Activated naive CD4-positive, alpha-beta T cell treated with anti-CD3 and anti-CD28 coated beads for 36 hours (primary cell): ENCODE results near the gene GABRG3. TPM values are rescaled to one million over a fixed set of nuclear protein-coding genes. Genes with fewer than 3 reads are reported as not detected.

Experiments
- CTCF ChIA-PET: fragments of 350-600 bp; sonication (Branson Sonifier 250); formaldehyde crosslinking; loops from one replicate; lab custom pipeline; 2021; ENCODE audit warnings: antibody characterized with exemption; lab: Charles Lee
- DNase-seq: peaks from one replicate; pipeline ENCODE4 v3.0.0-alpha.2; 2020
- H3K27ac Mint-ChIP-seq: one replicate; pipeline ENCODE4 v1.8.0; 2021; ENCODE audit warnings: mild to moderate bottlenecking, mixed read lengths
- H3K27me3 Mint-ChIP-seq: one replicate; pipeline ENCODE4 v1.8.0; 2021; ENCODE audit warnings: low read depth, mixed read lengths
- H3K36me3 Mint-ChIP-seq: one replicate; pipeline ENCODE4 v1.8.0; 2021; ENCODE audit warnings: low read depth, mixed read lengths
- H3K4me1 Mint-ChIP-seq: one replicate; pipeline ENCODE4 v1.8.0; 2021; ENCODE audit warnings: low read depth, mixed read lengths
- H3K4me3 Mint-ChIP-seq: one replicate; pipeline ENCODE4 v1.8.0; 2021; ENCODE audit warnings: mild to moderate bottlenecking, moderate library complexity, mixed read lengths
- H3K9me3 Mint-ChIP-seq: one replicate; pipeline ENCODE4 v1.8.0; 2021; ENCODE audit warnings: mixed read lengths
- intact Hi-C: fragments of 100-400 bp; cut with micrococcal nuclease; formaldehyde crosslinking; loops from one replicate; pipeline ENCODE4 v1.15.1; 2023
- total RNA-seq, 2 experiments: library from RNA; stranded (reverse); gene quantifications; one replicate each; pipeline ENCODE4 v1.2.3, GENCODE V29; 2021

Gene GABRG3
- total RNA-seq, 2 experiments from 2014 or later, result not detected

GRCh38 chr15:27017168-27017809, 46.3 kb downstream of the GABRG3 start:
- CTCF ChIA-PET, result interaction anchor here (1.0 kb wide), 1 partner anchor 126 kb away, joined by 3 read pairs; no protein-coding TSS in a partner anchor
- no peaks in the 10 kb centered on the region for H3K36me3 Mint-ChIP-seq
- H3K4me3 Mint-ChIP-seq, result no peak overlapping the region
- peaks cover 1% of the 10 kb centered on the region for H3K9me3 Mint-ChIP-seq
- peaks cover 5% of the 10 kb centered on the region for H3K27me3 Mint-ChIP-seq
- DNase-seq, result peak; percentile 61
- no peaks in the 10 kb centered on the region for H3K4me1 Mint-ChIP-seq
- intact Hi-C loops, result loop anchor here (1.0 kb wide), 1 partner anchor 128 kb away; no protein-coding TSS in a partner anchor
- H3K27ac Mint-ChIP-seq, result no peak overlapping the region

- DNase-seq, result no peak
- Mint-ChIP-seq H3K27ac (no peak overlapping the region), H3K4me3 (no peak overlapping the region), H3K4me1 (no peaks in the 10 kb centered on the region), H3K36me3 (no peaks in the 10 kb centered on the region), H3K27me3 (peaks cover 5% of the 10 kb centered on the region), H3K9me3 (peaks cover 1% of the 10 kb centered on the region)
- intact Hi-C loops, result no loop called here
- CTCF ChIA-PET, result interaction anchor here (0.6 to 1.7 kb wide), 3 partner anchors 45 to 130 kb away, joined by 3 to 5 read pairs (median 3); no protein-coding TSS in a partner anchor
Measured at GRCh38 chr15:27019687-27020086, 48.7 kb downstream of the GABRG3 start.

GRCh38 chr15:27025481-27025966, 54.5 kb downstream of the GABRG3 start:
- H3K36me3 Mint-ChIP-seq, result no peaks in the 10 kb centered on the region
- intact Hi-C loops, result no loop called here
- H3K27me3 Mint-ChIP-seq, result peaks cover 5% of the 10 kb centered on the region
- no peak for DNase-seq
- no peak overlapping the region for H3K27ac Mint-ChIP-seq
- CTCF ChIA-PET, result no interaction called here
- H3K9me3 Mint-ChIP-seq, result no peaks in the 10 kb centered on the region
- H3K4me1 Mint-ChIP-seq, result no peaks in the 10 kb centered on the region
- no peak overlapping the region for H3K4me3 Mint-ChIP-seq

GRCh38 chr15:27027229-27027628, 56.2 kb downstream of the GABRG3 start:
- Mint-ChIP-seq H3K4me3 (no peak overlapping the region), H3K27ac (no peak overlapping the region), H3K27me3 (peaks cover 2% of the 10 kb centered on the region), H3K9me3 (no peaks in the 10 kb centered on the region), H3K36me3 (no peaks in the 10 kb centered on the region), H3K4me1 (no peaks in the 10 kb centered on the region)
- DNase-seq, result no peak
- intact Hi-C loops, result no loop called here
- CTCF ChIA-PET, result no interaction called here

GRCh38 chr15:27028858-27029477, 58.0 kb downstream of the GABRG3 start:
- no peaks in the 10 kb centered on the region for H3K36me3 Mint-ChIP-seq
- peaks cover 2% of the 10 kb centered on the region for H3K27me3 Mint-ChIP-seq
- CTCF ChIA-PET, result no interaction called here
- no peaks in the 10 kb centered on the region for H3K4me1 Mint-ChIP-seq
- intact Hi-C loops, result no loop called here
- no peak overlapping the region for H3K27ac Mint-ChIP-seq
- H3K9me3 Mint-ChIP-seq, result no peaks in the 10 kb centered on the region
- DNase-seq, result no peak
- H3K4me3 Mint-ChIP-seq, result no peak overlapping the region

GRCh38 chr15:27036210-27036609, 65.2 kb downstream of the GABRG3 start:
- Mint-ChIP-seq H3K4me3 (no peak overlapping the region), H3K27ac (no peak overlapping the region), H3K4me1 (no peaks in the 10 kb centered on the region), H3K36me3 (no peaks in the 10 kb centered on the region), H3K9me3 (no peaks in the 10 kb centered on the region), H3K27me3 (no peaks in the 10 kb centered on the region)
- CTCF ChIA-PET, result interaction anchor here (0.5 kb wide), 1 partner anchor 22 kb away, joined by 4 read pairs; no protein-coding TSS in a partner anchor
- intact Hi-C loops, result no loop called here
- DNase-seq, result no peak

- Mint-ChIP-seq H3K4me3 (no peak overlapping the region), H3K4me1 (no peaks in the 10 kb centered on the region), H3K9me3 (no peaks in the 10 kb centered on the region), H3K36me3 (no peaks in the 10 kb centered on the region), H3K27me3 (no peaks in the 10 kb centered on the region), H3K27ac (no peak overlapping the region)
- CTCF ChIA-PET, result no interaction called here
- intact Hi-C loops, result no loop called here
- no peak for DNase-seq
Measured at GRCh38 chr15:27037501-27037900, 66.5 kb downstream of the GABRG3 start.

- intact Hi-C loops, result no loop called here
- no peaks in the 10 kb centered on the region for H3K36me3 Mint-ChIP-seq
- CTCF ChIA-PET, result interaction anchor here (0.9 kb wide), 1 partner anchor 11 kb away, joined by 3 read pairs; no protein-coding TSS in a partner anchor
- H3K27ac Mint-ChIP-seq, result no peak overlapping the region
- no peaks in the 10 kb centered on the region for H3K27me3 Mint-ChIP-seq
- H3K9me3 Mint-ChIP-seq, result no peaks in the 10 kb centered on the region
- H3K4me3 Mint-ChIP-seq, result no peak overlapping the region
- no peak for DNase-seq
- no peaks in the 10 kb centered on the region for H3K4me1 Mint-ChIP-seq
Measured at GRCh38 chr15:27039152-27039551, 68.2 kb downstream of the GABRG3 start.

GRCh38 chr15:27042230-27042629, 71.2 kb downstream of the GABRG3 start:
- CTCF ChIA-PET, result no interaction called here
- no peaks in the 10 kb centered on the region for H3K4me1 Mint-ChIP-seq
- H3K4me3 Mint-ChIP-seq, result no peak overlapping the region
- DNase-seq, result no peak
- no peak overlapping the region for H3K27ac Mint-ChIP-seq
- intact Hi-C loops, result no loop called here
- no peaks in the 10 kb centered on the region for H3K27me3 Mint-ChIP-seq
- no peaks in the 10 kb centered on the region for H3K36me3 Mint-ChIP-seq
- no peaks in the 10 kb centered on the region for H3K9me3 Mint-ChIP-seq

GRCh38 chr15:27042646-27043045, 71.7 kb downstream of the GABRG3 start:
- intact Hi-C loops, result no loop called here
- Mint-ChIP-seq H3K9me3 (no peaks in the 10 kb centered on the region), H3K4me3 (no peak overlapping the region), H3K4me1 (no peaks in the 10 kb centered on the region), H3K27me3 (no peaks in the 10 kb centered on the region), H3K27ac (no peak overlapping the region), H3K36me3 (no peaks in the 10 kb centered on the region)
- CTCF ChIA-PET, result no interaction called here
- no peak for DNase-seq

GRCh38 chr15:27043770-27044169, 72.8 kb downstream of the GABRG3 start:
- no peaks in the 10 kb centered on the region for H3K9me3 Mint-ChIP-seq
- H3K36me3 Mint-ChIP-seq, result no peaks in the 10 kb centered on the region
- CTCF ChIA-PET, result no interaction called here
- H3K4me3 Mint-ChIP-seq, result no peak overlapping the region
- no peak overlapping the region for H3K27ac Mint-ChIP-seq
- H3K27me3 Mint-ChIP-seq, result no peaks in the 10 kb centered on the region
- DNase-seq, result no peak
- H3K4me1 Mint-ChIP-seq, result no peaks in the 10 kb centered on the region
- intact Hi-C loops, result no loop called here

- H3K4me1 Mint-ChIP-seq, result no peaks in the 10 kb centered on the region
- no peaks in the 10 kb centered on the region for H3K27me3 Mint-ChIP-seq
- intact Hi-C loops, result no loop called here
- CTCF ChIA-PET, result interaction anchor here (0.7 kb wide), 1 partner anchor 22 kb away, joined by 4 read pairs; no protein-coding TSS in a partner anchor
- DNase-seq, result no peak
- no peaks in the 10 kb centered on the region for H3K9me3 Mint-ChIP-seq
- H3K27ac Mint-ChIP-seq, result no peak overlapping the region
- H3K4me3 Mint-ChIP-seq, result no peak overlapping the region
- no peaks in the 10 kb centered on the region for H3K36me3 Mint-ChIP-seq
Measured at GRCh38 chr15:27045796-27046195, 74.8 kb downstream of the GABRG3 start.

- H3K4me1 Mint-ChIP-seq, result no peaks in the 10 kb centered on the region
- intact Hi-C loops, result no loop called here
- no peaks in the 10 kb centered on the region for H3K27me3 Mint-ChIP-seq
- CTCF ChIA-PET, result no interaction called here
- no peaks in the 10 kb centered on the region for H3K36me3 Mint-ChIP-seq
- H3K9me3 Mint-ChIP-seq, result no peaks in the 10 kb centered on the region
- no peak for DNase-seq
- no peak overlapping the region for H3K4me3 Mint-ChIP-seq
- no peak overlapping the region for H3K27ac Mint-ChIP-seq
Measured at GRCh38 chr15:27046880-27047279, 75.9 kb downstream of the GABRG3 start.
